ENCODE measurements around the gene APOOL. TPM values are rescaled to one million over a fixed set of nuclear protein-coding genes. Genes with fewer than 3 reads are reported as not detected.

The APOOL gene
- 10 to 100 TPM; 13.2 to 13.5 TPM for total RNA-seq

GRCh38 chrX:85003655-85004244 is at the start of gene APOOL:
TSS of gene APOOL (plus strand) at chrX:85003877. CDS start at chrX:85003913, 36 bp downstream.

Other genes starting within 250 kb of the APOOL start
- not detected for gene SATL1, start 239.9 kb downstream of the APOOL start, total RNA-seq
- gene ZNF711, start 240.1 kb downstream of the APOOL start, total RNA-seq: under 1 TPM; 0.17 to 0.35 TPM